ENCODE data around the gene EIF3D.

- TF ChIP-seq CTCF (IDR thresholded peaks at IDR 0.05; ENCODE audit: low read depth, low read length, poor library complexity, severe bottlenecking) (no peak), EZH2phosphoT487 (IDR thresholded peaks at IDR 0.05; ENCODE audit: borderline replicate concordance, low read length) (no peak)
Observed at GRCh38 chr22:36561291-36561811, 32.4 kb upstream of the EIF3D start.
